ENCODE results near the gene HSPB1.

DNA sequence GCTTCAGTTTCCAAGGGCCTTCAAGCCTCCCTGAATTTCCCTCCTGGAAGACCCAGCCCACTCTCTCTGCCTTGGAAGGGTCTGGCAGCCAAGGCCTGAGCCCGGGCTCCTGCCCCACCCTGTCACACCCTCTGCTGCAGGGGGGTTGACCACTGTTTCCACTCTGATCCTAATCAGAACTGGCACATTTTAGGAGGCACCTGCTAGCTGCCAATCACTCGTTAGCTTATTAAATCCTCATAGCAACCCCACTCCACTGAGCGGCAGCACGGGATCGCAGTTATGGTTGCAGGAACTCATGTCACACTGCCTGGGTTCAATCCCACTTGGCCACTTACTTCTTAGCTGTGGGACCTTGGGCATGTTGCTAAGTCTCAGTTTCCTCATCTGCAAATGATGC, 12.9 kb downstream of the HSPB1 start:
- TF ChIP-seq, protein P1, sequence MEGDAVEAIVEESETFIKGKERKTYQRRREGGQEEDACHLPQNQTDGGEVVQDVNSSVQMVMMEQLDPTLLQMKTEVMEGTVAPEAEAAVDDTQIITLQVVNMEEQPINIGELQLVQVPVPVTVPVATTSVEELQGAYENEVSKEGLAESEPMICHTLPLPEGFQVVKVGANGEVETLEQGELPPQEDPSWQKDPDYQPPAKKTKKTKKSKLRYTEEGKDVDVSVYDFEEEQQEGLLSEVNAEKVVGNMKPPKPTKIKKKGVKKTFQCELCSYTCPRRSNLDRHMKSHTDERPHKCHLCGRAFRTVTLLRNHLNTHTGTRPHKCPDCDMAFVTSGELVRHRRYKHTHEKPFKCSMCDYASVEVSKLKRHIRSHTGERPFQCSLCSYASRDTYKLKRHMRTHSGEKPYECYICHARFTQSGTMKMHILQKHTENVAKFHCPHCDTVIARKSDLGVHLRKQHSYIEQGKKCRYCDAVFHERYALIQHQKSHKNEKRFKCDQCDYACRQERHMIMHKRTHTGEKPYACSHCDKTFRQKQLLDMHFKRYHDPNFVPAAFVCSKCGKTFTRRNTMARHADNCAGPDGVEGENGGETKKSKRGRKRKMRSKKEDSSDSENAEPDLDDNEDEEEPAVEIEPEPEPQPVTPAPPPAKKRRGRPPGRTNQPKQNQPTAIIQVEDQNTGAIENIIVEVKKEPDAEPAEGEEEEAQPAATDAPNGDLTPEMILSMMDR (IDR thresholded peaks at IDR 0.05): no peak
- TF ChIP-seq EP300 (IDR thresholded peaks at IDR 0.05) (no peak), POLR2A (IDR thresholded peaks at IDR 0.05) (no peak)
